DOHH2 (cell line): Measurements from ENCODE around the gene SLC8A1.
A peak's percentile ranks its signal among the peaks of the same experiment; 100 is the strongest.

Source experiments
- H3F3A ChIP-seq: fragments of 200-600 bp; sonication (generic), shearing (Covaris generic); 2 replicates; pipeline ENCODE4 v1.6.0; 2016; ENCODE audit warnings: antibody characterized with exemption, mild to moderate bottlenecking; ENCODE audit not compliant: control insufficient read depth, insufficient read depth
- H3K27ac ChIP-seq: fragments of 200-600 bp; sonication (generic); 2 replicates; pipeline ENCODE4 v1.5.1; 2014; ENCODE audit warnings: low read depth, mild to moderate bottlenecking, low read length, moderate library complexity
- H3K27me3 ChIP-seq: fragments of 200-600 bp; sonication (generic); 2 replicates; pipeline ENCODE4 v1.6.1; 2014; ENCODE audit warnings: mild to moderate bottlenecking, low read length, mixed read lengths; ENCODE audit not compliant: control insufficient read depth
- H3K36me3 ChIP-seq: fragments of 200-600 bp; sonication (generic); 2 replicates; pipeline ENCODE4 v1.6.1; 2014; ENCODE audit warnings: mild to moderate bottlenecking, low read length, moderate library complexity, mixed read lengths; ENCODE audit not compliant: control insufficient read depth
- H3K4me1 ChIP-seq: fragments of 200-600 bp; sonication (generic); 2 replicates; pipeline ENCODE4 v1.6.1; 2014; ENCODE audit warnings: mild to moderate bottlenecking, low read length, mixed read lengths; ENCODE audit not compliant: control insufficient read depth
- H3K4me2 ChIP-seq: fragments of 200-600 bp; sonication (generic); 2 replicates; pipeline ENCODE4 v1.6.0; 2014; ENCODE audit warnings: mild to moderate bottlenecking, low read length, moderate library complexity
- H3K4me3 ChIP-seq: fragments of 200-600 bp; sonication (generic); 2 replicates; pipeline ENCODE4 v1.5.1; 2014; ENCODE audit warnings: mild to moderate bottlenecking, low read length, mixed read lengths
- H3K79me2 ChIP-seq: fragments of 200-600 bp; sonication (generic); 2 replicates; pipeline ENCODE4 v1.6.1; 2014; ENCODE audit warnings: mild to moderate bottlenecking, low read length, mixed read lengths; ENCODE audit not compliant: control insufficient read depth
- H3K9me2 ChIP-seq: fragments of 200-600 bp; sonication (generic); replicated peaks from 2 replicates; pipeline ENCODE4 v1.6.1; 2014; ENCODE audit warnings: mild to moderate bottlenecking, low read length, mixed read lengths; ENCODE audit not compliant: control insufficient read depth
- H3K9me3 ChIP-seq: fragments of 200-600 bp; sonication (generic); 2 replicates; pipeline ENCODE4 v1.6.1; 2014; ENCODE audit warnings: antibody characterized with exemption, low read length, mixed read lengths; ENCODE audit not compliant: control insufficient read depth, insufficient read depth
- H4K20me1 ChIP-seq: fragments of 200-600 bp; sonication (generic); 2 replicates; pipeline ENCODE4 v1.6.0; 2014; ENCODE audit warnings: low read depth, mild to moderate bottlenecking, antibody characterized with exemption, low read length, moderate library complexity; ENCODE audit not compliant: control insufficient read depth, insufficient read depth
- EZH2phosphoT487 ChIP-seq: fragments of 200-600 bp; sonication (generic); IDR thresholded peaks from 2 replicates; pipeline ENCODE4 v1.6.1; 2017; ENCODE audit warnings: borderline replicate concordance, mild to moderate bottlenecking, antibody characterized with exemption, low read length, moderate library complexity, mixed read lengths
- TF ChIP-seq, protein P1 (sequence below): fragments of 200-600 bp; sonication (generic); IDR thresholded peaks from one replicate; pipeline ENCODE4 v1.5.1; 2014; ENCODE audit warnings: antibody characterized with exemption, mild to moderate bottlenecking, low read depth, low read length; ENCODE audit not compliant: poor library complexity, severe bottlenecking

SLC8A1 gene

DNA sequence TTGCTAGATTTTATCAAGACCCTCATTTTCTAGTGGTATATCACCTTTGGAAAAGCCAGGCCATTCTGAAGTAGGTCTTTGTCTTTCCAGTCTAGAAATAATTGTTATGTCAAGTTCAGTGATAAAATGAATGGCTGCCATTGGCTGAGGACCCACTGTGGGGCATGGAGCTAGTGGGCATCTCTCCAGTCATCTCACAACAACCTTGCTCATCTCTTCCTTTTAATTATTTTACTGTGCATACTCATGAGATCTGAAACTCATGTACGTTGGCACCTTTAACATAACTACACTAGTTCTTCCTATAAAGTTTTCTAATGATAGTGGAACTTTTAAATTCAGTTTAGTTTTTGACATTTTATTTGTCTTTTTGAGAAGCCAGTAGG is 240.9 kb downstream of the SLC8A1 start:
- Histone ChIP-seq H3K79me2 (no peaks in the 10 kb centered on the region), H3K4me1 (peaks cover 27% of the 10 kb centered on the region), H3K9me3 (no peaks in the 10 kb centered on the region), H3K4me3 (0 out of 2 replicates have a peak overlapping the region, but pooled peaks have one; percentile 5), H3K27ac (no peak overlapping the region), H3K27me3 (no peaks in the 10 kb centered on the region), H3K9me2 (no peaks in the 10 kb centered on the region), H3K4me2 (peak overlapping the region; percentile 20), H3K36me3 (peaks cover 2% of the 10 kb centered on the region; the same call in 1 of the 2 replicates), H4K20me1 (no peaks in the 10 kb centered on the region), H3F3A (no peaks in the 10 kb centered on the region)
- TF ChIP-seq, protein P1, sequence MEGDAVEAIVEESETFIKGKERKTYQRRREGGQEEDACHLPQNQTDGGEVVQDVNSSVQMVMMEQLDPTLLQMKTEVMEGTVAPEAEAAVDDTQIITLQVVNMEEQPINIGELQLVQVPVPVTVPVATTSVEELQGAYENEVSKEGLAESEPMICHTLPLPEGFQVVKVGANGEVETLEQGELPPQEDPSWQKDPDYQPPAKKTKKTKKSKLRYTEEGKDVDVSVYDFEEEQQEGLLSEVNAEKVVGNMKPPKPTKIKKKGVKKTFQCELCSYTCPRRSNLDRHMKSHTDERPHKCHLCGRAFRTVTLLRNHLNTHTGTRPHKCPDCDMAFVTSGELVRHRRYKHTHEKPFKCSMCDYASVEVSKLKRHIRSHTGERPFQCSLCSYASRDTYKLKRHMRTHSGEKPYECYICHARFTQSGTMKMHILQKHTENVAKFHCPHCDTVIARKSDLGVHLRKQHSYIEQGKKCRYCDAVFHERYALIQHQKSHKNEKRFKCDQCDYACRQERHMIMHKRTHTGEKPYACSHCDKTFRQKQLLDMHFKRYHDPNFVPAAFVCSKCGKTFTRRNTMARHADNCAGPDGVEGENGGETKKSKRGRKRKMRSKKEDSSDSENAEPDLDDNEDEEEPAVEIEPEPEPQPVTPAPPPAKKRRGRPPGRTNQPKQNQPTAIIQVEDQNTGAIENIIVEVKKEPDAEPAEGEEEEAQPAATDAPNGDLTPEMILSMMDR = no peak
- TF ChIP-seq EZH2phosphoT487 = no peak

DNA sequence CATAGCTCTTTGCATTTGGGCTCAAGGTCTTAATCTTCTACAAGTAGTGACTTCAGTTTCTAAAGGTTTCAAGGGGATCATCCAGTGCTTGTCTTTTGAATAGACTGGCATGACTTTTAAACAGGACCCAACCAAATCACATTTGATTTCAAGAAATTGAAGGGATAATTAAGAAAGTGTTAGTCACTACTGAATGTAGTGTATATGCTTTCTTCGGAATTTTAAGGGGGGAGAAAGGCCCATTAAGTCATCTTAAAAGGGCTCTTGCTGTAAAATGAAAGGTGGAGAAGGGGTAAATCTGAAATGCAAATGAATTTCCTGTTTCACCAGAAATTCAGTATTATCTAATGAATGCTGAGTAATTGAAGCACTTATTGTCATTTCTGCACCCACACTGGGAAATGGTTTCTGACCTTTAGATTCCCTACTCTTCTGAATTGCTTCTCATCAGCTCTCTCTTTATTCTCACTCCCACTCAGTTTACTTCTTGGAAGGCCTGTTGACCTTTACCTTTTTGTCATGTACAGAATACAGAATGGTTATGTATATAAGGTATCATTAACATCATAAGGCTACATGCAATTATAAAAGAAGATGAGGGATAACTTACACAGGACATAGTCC is 241.4 kb downstream of the SLC8A1 start:
- Histone ChIP-seq H3K4me2 (peak overlapping the region; percentile 20), H3K9me3 (no peaks in the 10 kb centered on the region), H3K27ac (no peak overlapping the region), H3K4me3 (0 out of 2 replicates have a peak overlapping the region, but pooled peaks have one; percentile 5), H3K9me2 (no peaks in the 10 kb centered on the region), H3K79me2 (no peaks in the 10 kb centered on the region), H4K20me1 (no peaks in the 10 kb centered on the region), H3K27me3 (no peaks in the 10 kb centered on the region), H3F3A (no peaks in the 10 kb centered on the region), H3K36me3 (peaks cover 2% of the 10 kb centered on the region; the same call in 1 of the 2 replicates), H3K4me1 (peaks cover 27% of the 10 kb centered on the region)
- TF ChIP-seq, protein P1 = no peak
- no peak for TF ChIP-seq EZH2phosphoT487

DNA sequence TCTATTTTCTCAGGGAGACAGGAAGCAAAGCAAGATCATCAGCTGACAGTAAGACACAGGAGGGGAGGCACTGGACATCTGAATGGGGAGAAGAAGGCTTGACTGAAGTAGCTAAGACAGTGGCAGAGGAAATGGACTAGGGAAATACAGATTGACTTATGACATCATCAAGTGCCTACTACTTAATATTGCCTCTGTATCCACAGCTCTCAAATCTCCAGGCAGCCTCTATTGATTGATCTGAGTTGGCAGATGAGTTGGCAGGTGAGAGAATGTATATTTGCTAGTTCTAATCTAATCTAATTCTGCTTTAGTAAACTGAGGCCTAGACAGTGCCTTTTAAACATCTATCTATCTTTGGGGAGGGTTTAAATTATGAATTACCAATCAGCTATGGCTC is 242.1 kb downstream of the SLC8A1 start:
- no peaks in the 10 kb centered on the region for H4K20me1 ChIP-seq
- peaks cover 2% of the 10 kb centered on the region; the same call in 1 of the 2 replicates for H3K36me3 ChIP-seq
- no peaks in the 10 kb centered on the region for H3K9me2 ChIP-seq
- H3F3A ChIP-seq = no peaks in the 10 kb centered on the region
- H3K4me1 ChIP-seq = peaks cover 27% of the 10 kb centered on the region
- H3K27ac ChIP-seq = no peak overlapping the region
- H3K79me2 ChIP-seq = no peaks in the 10 kb centered on the region
- no peak overlapping the region for H3K4me3 ChIP-seq
- no peaks in the 10 kb centered on the region for H3K9me3 ChIP-seq
- TF ChIP-seq EZH2phosphoT487 = no peak
- TF ChIP-seq, protein P1 = no peak
- H3K27me3 ChIP-seq = no peaks in the 10 kb centered on the region
- H3K4me2 ChIP-seq = no peak overlapping the region
